Upper lobe of left lung (tissue), 6 donors: ENCODE results near the gene SETBP1. TPM values are rescaled to one million over a fixed set of nuclear protein-coding genes. Genes with fewer than 3 reads are reported as not detected.

Experiments
- ATAC-seq, 2 donors: fragments of 200-7000 bp; cut with Tn5 transposase; one replicate each; pipeline ENCODE4 v1.9.1; 2022; ENCODE audit warnings: mild to moderate bottlenecking in 2 of 2, moderate library complexity in 2 of 2; ENCODE audit not compliant: low FRiP score in 2 of 2
- DNase-seq, 2 donors: peaks; one replicate each; pipeline ENCODE4 v3.0.0-alpha.2; 2019 to 2020
- H3K27ac ChIP-seq, 4 donors: fragments of 200-600 bp; sonication (generic); one replicate each; pipeline ENCODE4 v1.5.1; 2016 to 2019
- H3K27me3 ChIP-seq, 4 donors: fragments of 200-600 bp; sonication (generic); one replicate each; pipeline ENCODE4 v1.5.1; 2017 to 2019
- H3K36me3 ChIP-seq, 4 donors: fragments of 200-600 bp; sonication (generic); one replicate each; pipeline ENCODE4 v1.5.1; 2016 to 2019
- H3K4me1 ChIP-seq, 4 donors: fragments of 200-600 bp; sonication (generic); one replicate each; pipeline ENCODE4 v1.5.1; 2018 to 2019
- H3K4me3 ChIP-seq, 4 donors: fragments of 200-600 bp; sonication (generic); one replicate each; pipeline ENCODE4 v1.5.1; 2017 to 2019; ENCODE audit warnings: mild to moderate bottlenecking in 2 of 4, moderate library complexity in 1 of 4
- H3K9me3 ChIP-seq, 4 donors: fragments of 200-600 bp; sonication (generic); one replicate each; pipeline ENCODE4 v1.5.1; 2018 to 2019
- CTCF ChIP-seq, 6 experiments: fragments of 450-650 bp in 4 of 6; fragments of 200-600 bp in 2 of 6; sonication (generic) in 2 of 6; IDR thresholded peaks; one replicate each; pipeline ENCODE4 v1.5.1; 2016 to 2019; ENCODE audit warnings: antibody characterized with exemption in 6 of 6
- EP300 ChIP-seq, 4 donors: sonication (generic); formaldehyde crosslinking; IDR thresholded peaks; one replicate each; pipeline ENCODE4 v1.5.1; 2017; ENCODE audit warnings: antibody characterized with exemption in 4 of 4, control low read depth in 2 of 4
- POLR2A ChIP-seq, 4 donors: fragments of 450-650 bp; IDR thresholded peaks; one replicate each; pipeline ENCODE4 v1.5.1; 2016 to 2017; ENCODE audit warnings: antibody characterized with exemption in 4 of 4, mild to moderate bottlenecking in 2 of 4
- POLR2AphosphoS5 ChIP-seq, 2 donors: sonication (generic); formaldehyde crosslinking; IDR thresholded peaks; one replicate each; pipeline ENCODE4 v1.5.1; 2017; ENCODE audit warnings: antibody characterized with exemption in 2 of 2
- WGBS, 2 donors: methylation state at CpG; one replicate each; pipeline ENCODE4 v1.1.5; 2017 to 2018; 5-methylcytosine and 5-hydroxymethylcytosine counted together
- total RNA-seq, 6 donors: library from RNA; depleted of rRNA in 4 of 6; stranded (reverse); fragments of >200 nt in 4 of 6; gene quantifications; one replicate each; pipeline versions ENCODE4 v1.1.0 to v1.2.1, GENCODE V29; 2016 to 2021
- donor health status: DM: no; HTN: no; CAD: no; lungs with moderate emphysema.
- donor health status: DM: no; HTN: yes; CAD: no; lungs with severe emphysema.

SETBP1 gene
- total RNA-seq, 6 donors from 2014 or later: 11.7 to 38.8 (median 16.6) TPM

- Histone ChIP-seq H3K4me1 (no peaks in the 10 kb centered on the region), H3K9me3 (no peaks in the 10 kb centered on the region), H3K27me3 (no peaks in the 10 kb centered on the region), H3K36me3 (no peaks in the 10 kb centered on the region), H3K4me3 (no peak overlapping the region), H3K27ac (no peak overlapping the region)
- ATAC-seq (no peak), DNase-seq (no peak)
- TF ChIP-seq EP300 (IDR thresholded peaks at IDR 0.05) (no peak), CTCF (IDR thresholded peaks at IDR 0.05) (no peak), POLR2A (IDR thresholded peaks at IDR 0.05) (no peak), POLR2AphosphoS5 (IDR thresholded peaks at IDR 0.05) (no peak)
- 88 to 93% methylated on average over 6 of the region's 6 CpGs for WGBS, 2 donors
These were observed 134.4 kb downstream of the SETBP1 start for GRCh38 chr18:44815108-44815507.

DNA sequence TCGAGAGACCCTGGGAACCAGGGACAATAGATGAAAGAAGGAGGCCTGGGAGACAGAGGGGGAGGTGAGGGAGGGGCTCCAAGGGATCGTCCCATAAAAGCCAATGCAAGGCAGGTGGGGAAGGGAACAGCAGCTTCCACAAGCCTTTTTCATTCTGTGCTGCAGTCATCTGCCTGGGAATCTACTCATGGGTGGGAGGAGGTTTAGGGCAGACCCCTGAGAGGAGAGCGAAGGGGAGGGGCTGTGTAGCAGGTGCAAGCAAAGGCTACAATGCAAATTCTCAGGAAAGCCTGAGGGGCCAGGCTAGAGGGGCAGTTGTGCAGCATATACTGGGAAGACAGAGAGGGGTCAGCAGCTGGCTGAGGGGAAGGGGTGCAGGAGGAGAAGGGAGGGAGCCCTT is 135.4 kb downstream of the SETBP1 start:
- no peak for DNase-seq
- no peaks in the 10 kb centered on the region for H3K36me3 ChIP-seq
- H3K27ac ChIP-seq: no peak overlapping the region
- WGBS, 2 donors: 82 to 88% methylated on average over 3 of the region's 3 CpGs
- H3K27me3 ChIP-seq: no peaks in the 10 kb centered on the region
- no peak overlapping the region for H3K4me3 ChIP-seq
- ATAC-seq: no peak
- H3K4me1 ChIP-seq: no peaks in the 10 kb centered on the region
- TF ChIP-seq POLR2AphosphoS5 (IDR thresholded peaks at IDR 0.05) (no peak), POLR2A (IDR thresholded peaks at IDR 0.05) (no peak), EP300 (IDR thresholded peaks at IDR 0.05) (no peak), CTCF (IDR thresholded peaks at IDR 0.05) (no peak)
- H3K9me3 ChIP-seq: no peaks in the 10 kb centered on the region

- no peaks in the 10 kb centered on the region for H3K9me3 ChIP-seq
- H3K27me3 ChIP-seq: no peaks in the 10 kb centered on the region
- no peaks in the 10 kb centered on the region for H3K36me3 ChIP-seq
- ATAC-seq: no peak
- no peak for DNase-seq
- H3K4me3 ChIP-seq: no peak overlapping the region
- TF ChIP-seq POLR2AphosphoS5 (IDR thresholded peaks at IDR 0.05) (no peak), CTCF (IDR thresholded peaks at IDR 0.05) (no peak), POLR2A (IDR thresholded peaks at IDR 0.05) (no peak), EP300 (IDR thresholded peaks at IDR 0.05) (no peak)
- WGBS, 2 donors: 91 to 93% methylated on average over 6 of the region's 6 CpGs
- no peak overlapping the region for H3K27ac ChIP-seq
- no peaks in the 10 kb centered on the region for H3K4me1 ChIP-seq
These were observed 135.8 kb downstream of the SETBP1 start for GRCh38 chr18:44816477-44816876.

- H3K9me3 ChIP-seq: no peaks in the 10 kb centered on the region
- 74 to 84% methylated on average over 10 of the region's 10 CpGs for WGBS, 2 donors
These were observed 137.3 kb downstream of the SETBP1 start for GRCh38 chr18:44817831-44818473.

More at GRCh38 chr18:44817831-44818473, 137.3 kb downstream of the SETBP1 start:
- no peak for ATAC-seq
- Histone ChIP-seq H3K27me3 (no peaks in the 10 kb centered on the region), H3K36me3 (no peaks in the 10 kb centered on the region), H3K4me3 (no peak overlapping the region), H3K27ac (no peak overlapping the region), H3K4me1 (no peaks in the 10 kb centered on the region)
- no peak for DNase-seq
- TF ChIP-seq POLR2AphosphoS5 (IDR thresholded peaks at IDR 0.05) (no peak), POLR2A (IDR thresholded peaks at IDR 0.05) (no peak), CTCF (IDR thresholded peaks at IDR 0.05) (no peak), EP300 (IDR thresholded peaks at IDR 0.05) (no peak)
